ENCODE measurements around the gene ADGRL4.

ADGRL4 gene

DNA sequence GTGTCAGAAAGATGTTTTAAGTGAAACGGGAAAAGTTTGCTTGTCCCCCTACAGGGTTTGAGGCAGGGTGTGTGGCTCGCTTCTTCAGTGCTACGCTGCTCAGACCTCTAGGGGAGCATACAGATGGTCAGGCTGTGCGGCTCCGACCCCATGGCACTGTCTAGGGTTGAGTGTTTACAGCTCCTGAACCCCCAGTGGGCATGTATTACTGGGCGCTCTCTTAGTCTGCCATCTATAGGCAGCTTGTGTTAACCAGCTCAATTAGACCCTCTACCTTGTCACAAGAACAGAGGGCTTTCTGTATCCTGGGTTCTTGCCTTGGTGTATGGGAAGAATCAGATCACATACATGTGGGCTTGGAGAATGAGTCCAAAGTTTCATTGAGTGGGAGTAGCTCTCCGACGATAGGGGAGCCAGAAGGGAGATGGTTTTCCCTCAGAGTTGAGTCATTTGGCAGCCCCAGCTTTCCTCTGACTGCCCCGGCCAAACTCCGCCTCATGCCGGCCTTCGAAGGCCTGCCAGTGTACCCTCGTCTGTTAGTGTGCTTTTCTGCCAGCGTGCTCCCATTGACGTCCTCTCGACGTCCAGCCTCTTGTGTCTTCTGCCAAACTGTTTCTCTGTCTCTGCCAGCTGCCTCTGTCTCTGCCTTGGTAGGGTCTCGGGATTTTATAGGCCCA is 38.6 kb upstream of the ADGRL4 start:
- Histone ChIP-seq H3K9me2 (replicated peaks; ENCODE audit: insufficient read depth, low read length) (no peaks in the 10 kb centered on the region), H3K27me3 (replicated peaks; ENCODE audit: insufficient read depth, low read length) (no peaks in the 10 kb centered on the region), H3K4me3 (ENCODE audit: low read length) (no peak overlapping the region), H3K9me3 (replicated peaks; ENCODE audit: insufficient read depth, low read length) (no peaks in the 10 kb centered on the region), H2AFZ (ENCODE audit: low read length) (no peak overlapping the region), H3K9ac (ENCODE audit: low read length) (no peak overlapping the region), H3K4me2 (ENCODE audit: low read depth, low read length) (no peak overlapping the region), H3K4me1 (ENCODE audit: low read length) (no peaks in the 10 kb centered on the region), H3K27ac (ENCODE audit: low read length) (no peak overlapping the region), H3K36me3 (replicated peaks; ENCODE audit: insufficient read depth, low read length) (no peaks in the 10 kb centered on the region), H3F3A (ENCODE audit: insufficient read depth, low read length) (no peaks in the 10 kb centered on the region), H4K20me1 (ENCODE audit: insufficient read depth, low read length) (no peaks in the 10 kb centered on the region), H3K79me2 (ENCODE audit: low read length) (no peaks in the 10 kb centered on the region)
- no peak for DNase-seq
- TF ChIP-seq EZH2phosphoT487 (IDR thresholded peaks at IDR 0.05; ENCODE audit: low read length) (no peak), EZH2 (optimal IDR thresholded peaks at IDR 0.05; ENCODE audit: low read depth, low read length) (no peak)
- TF ChIP-seq, protein P1, sequence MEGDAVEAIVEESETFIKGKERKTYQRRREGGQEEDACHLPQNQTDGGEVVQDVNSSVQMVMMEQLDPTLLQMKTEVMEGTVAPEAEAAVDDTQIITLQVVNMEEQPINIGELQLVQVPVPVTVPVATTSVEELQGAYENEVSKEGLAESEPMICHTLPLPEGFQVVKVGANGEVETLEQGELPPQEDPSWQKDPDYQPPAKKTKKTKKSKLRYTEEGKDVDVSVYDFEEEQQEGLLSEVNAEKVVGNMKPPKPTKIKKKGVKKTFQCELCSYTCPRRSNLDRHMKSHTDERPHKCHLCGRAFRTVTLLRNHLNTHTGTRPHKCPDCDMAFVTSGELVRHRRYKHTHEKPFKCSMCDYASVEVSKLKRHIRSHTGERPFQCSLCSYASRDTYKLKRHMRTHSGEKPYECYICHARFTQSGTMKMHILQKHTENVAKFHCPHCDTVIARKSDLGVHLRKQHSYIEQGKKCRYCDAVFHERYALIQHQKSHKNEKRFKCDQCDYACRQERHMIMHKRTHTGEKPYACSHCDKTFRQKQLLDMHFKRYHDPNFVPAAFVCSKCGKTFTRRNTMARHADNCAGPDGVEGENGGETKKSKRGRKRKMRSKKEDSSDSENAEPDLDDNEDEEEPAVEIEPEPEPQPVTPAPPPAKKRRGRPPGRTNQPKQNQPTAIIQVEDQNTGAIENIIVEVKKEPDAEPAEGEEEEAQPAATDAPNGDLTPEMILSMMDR (IDR thresholded peaks at IDR 0.05; ENCODE audit: low read length), result no peak

DNA sequence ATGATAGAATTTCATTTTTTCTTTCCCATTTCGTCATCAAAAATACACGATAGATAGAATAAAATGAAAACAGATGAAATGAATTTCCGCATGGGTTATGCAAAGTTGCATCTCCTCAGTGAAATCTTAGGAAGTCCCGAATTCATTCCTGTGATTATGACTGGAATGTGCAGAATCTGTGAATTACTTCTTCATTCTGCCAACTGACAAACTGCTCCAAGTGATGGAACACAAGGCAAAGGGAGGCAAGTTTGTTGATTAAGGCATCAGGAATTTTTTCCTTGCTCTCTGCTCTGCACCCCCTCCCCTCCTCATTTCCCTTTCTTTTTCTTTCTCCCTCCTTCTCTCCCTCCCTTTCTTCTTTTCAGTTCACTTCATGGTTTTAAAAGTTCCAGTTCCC is 37.0 kb upstream of the ADGRL4 start:
- Histone ChIP-seq H3K4me2 (ENCODE audit: low read depth, low read length) (no peak overlapping the region), H3K27ac (ENCODE audit: low read length) (no peak overlapping the region), H3F3A (ENCODE audit: insufficient read depth, low read length) (no peaks in the 10 kb centered on the region), H3K27me3 (replicated peaks; ENCODE audit: insufficient read depth, low read length) (no peaks in the 10 kb centered on the region), H3K4me3 (ENCODE audit: low read length) (no peak overlapping the region), H3K9ac (ENCODE audit: low read length) (no peak overlapping the region), H3K79me2 (ENCODE audit: low read length) (no peaks in the 10 kb centered on the region), H2AFZ (ENCODE audit: low read length) (no peak overlapping the region), H3K9me2 (replicated peaks; ENCODE audit: insufficient read depth, low read length) (no peaks in the 10 kb centered on the region), H3K4me1 (ENCODE audit: low read length) (no peaks in the 10 kb centered on the region), H3K36me3 (replicated peaks; ENCODE audit: insufficient read depth, low read length) (no peaks in the 10 kb centered on the region), H4K20me1 (ENCODE audit: insufficient read depth, low read length) (no peaks in the 10 kb centered on the region), H3K9me3 (replicated peaks; ENCODE audit: insufficient read depth, low read length) (no peaks in the 10 kb centered on the region)
- TF ChIP-seq, protein P1 (IDR thresholded peaks at IDR 0.05; ENCODE audit: low read length), result no peak
- TF ChIP-seq EZH2 (optimal IDR thresholded peaks at IDR 0.05; ENCODE audit: low read depth, low read length) (no peak), EZH2phosphoT487 (IDR thresholded peaks at IDR 0.05; ENCODE audit: low read length) (no peak)
- no peak for DNase-seq

DNA sequence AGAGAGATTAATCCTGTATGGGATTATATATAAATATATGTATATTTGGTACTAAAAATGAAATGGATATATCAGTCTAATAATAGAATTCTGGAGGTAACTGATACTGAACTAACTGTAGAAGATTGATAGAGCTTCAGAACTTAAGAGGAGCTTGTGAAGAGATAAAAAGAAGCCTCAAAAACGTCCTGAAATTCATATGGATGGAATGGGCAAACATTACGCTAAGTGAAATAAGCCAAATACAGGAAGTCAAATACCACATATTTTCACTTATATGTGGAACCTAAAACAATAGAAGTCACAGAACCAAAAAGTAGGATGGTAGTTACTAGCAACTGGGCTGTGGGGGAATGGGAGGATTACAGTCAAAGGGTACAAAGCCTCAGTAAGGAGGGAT is 36.0 kb upstream of the ADGRL4 start:
- Histone ChIP-seq H3K27me3 (replicated peaks; ENCODE audit: insufficient read depth, low read length) (no peaks in the 10 kb centered on the region), H3K9ac (ENCODE audit: low read length) (no peak overlapping the region), H3K4me1 (ENCODE audit: low read length) (no peaks in the 10 kb centered on the region), H3K4me3 (ENCODE audit: low read length) (no peak overlapping the region), H3K27ac (ENCODE audit: low read length) (no peak overlapping the region), H3K9me2 (replicated peaks; ENCODE audit: insufficient read depth, low read length) (no peaks in the 10 kb centered on the region), H3K9me3 (replicated peaks; ENCODE audit: insufficient read depth, low read length) (no peaks in the 10 kb centered on the region), H4K20me1 (ENCODE audit: insufficient read depth, low read length) (no peaks in the 10 kb centered on the region), H3K4me2 (ENCODE audit: low read depth, low read length) (no peak overlapping the region), H3K79me2 (ENCODE audit: low read length) (no peaks in the 10 kb centered on the region), H3F3A (ENCODE audit: insufficient read depth, low read length) (no peaks in the 10 kb centered on the region), H3K36me3 (replicated peaks; ENCODE audit: insufficient read depth, low read length) (no peaks in the 10 kb centered on the region), H2AFZ (ENCODE audit: low read length) (no peak overlapping the region)
- no peak for DNase-seq
- TF ChIP-seq, protein P1 (IDR thresholded peaks at IDR 0.05; ENCODE audit: low read length), result no peak

All from MM.1S (cell line).